Sigmoid colon (tissue), 7 donors: Measurements from ENCODE around the gene UCN2. TPM values are rescaled to one million over a fixed set of nuclear protein-coding genes. Genes with fewer than 3 reads are reported as not detected.

ENCODE experiments used
- DNase-seq: peaks from one replicate; pipeline ENCODE4 v3.0.0-alpha.2; 2019
- H3K27ac ChIP-seq, 4 donors: fragments of 200-600 bp; sonication (generic); one replicate each; pipeline ENCODE4 v1.5.1; 2016 to 2019; ENCODE audit warnings: mild to moderate bottlenecking in 1 of 4
- H3K27me3 ChIP-seq, 3 donors: fragments of 200-600 bp; sonication (generic); one replicate each; pipeline ENCODE4 v1.5.1; 2019; ENCODE audit warnings: mild to moderate bottlenecking in 1 of 3
- H3K36me3 ChIP-seq, 4 donors: fragments of 200-600 bp; sonication (generic); one replicate each; pipeline ENCODE4 v1.5.1; 2016 to 2019
- H3K4me1 ChIP-seq, 4 donors: fragments of 200-600 bp; sonication (generic); one replicate each; pipeline ENCODE4 v1.5.1; 2017 to 2019
- H3K4me3 ChIP-seq, 4 donors: fragments of 200-600 bp; sonication (generic); one replicate each; pipeline ENCODE4 v1.5.1; 2017 to 2019; ENCODE audit warnings: mild to moderate bottlenecking in 2 of 4, moderate library complexity in 1 of 4
- H3K9me3 ChIP-seq, 4 donors: fragments of 200-600 bp in 3 of 4; sonication (generic) in 3 of 4; one replicate each; pipeline versions ENCODE4 v1.5.1 to v1.6.1; 2013 to 2019
- CTCF ChIP-seq, 4 experiments: fragments of 450-650 bp in 3 of 4; fragments of 200-600 bp in 1 of 4; IDR thresholded peaks; one replicate each; pipeline ENCODE4 v1.5.1; 2016 to 2019; ENCODE audit warnings: antibody characterized with exemption in 4 of 4, mild to moderate bottlenecking in 3 of 4, moderate library complexity in 2 of 4
- EP300 ChIP-seq, 4 donors: sonication (generic); formaldehyde crosslinking; IDR thresholded peaks; one replicate each; pipeline ENCODE4 v1.6.1; 2017; ENCODE audit warnings: antibody characterized with exemption in 4 of 4
- POLR2A ChIP-seq, 2 donors: fragments of 450-650 bp; IDR thresholded peaks; one replicate each; pipeline ENCODE4 v1.6.1; 2016; ENCODE audit warnings: antibody characterized with exemption in 2 of 2, mild to moderate bottlenecking in 2 of 2, moderate library complexity in 2 of 2
- POLR2AphosphoS5 ChIP-seq, 4 donors: sonication (generic); formaldehyde crosslinking; IDR thresholded peaks; one replicate each; pipeline ENCODE4 v1.6.1; 2017; ENCODE audit warnings: antibody characterized with exemption in 4 of 4
- WGBS, 2 donors: extraction: QIAGEN DNeasy Blood & Tissue Kit; methylation state at CpG; one replicate each; pipeline ENCODE4 v1.1.7; 2013; 5-methylcytosine and 5-hydroxymethylcytosine counted together
- intact Hi-C: fragments of 100-400 bp; cut with DNase I; formaldehyde crosslinking; loops from one replicate; pipeline ENCODE4 v1.15.1; 2023
- polyA plus RNA-seq, 3 donors: library from polyadenylated mRNA; stranded (reverse); fragments of 200-250 nt; gene quantifications; one replicate each; pipeline ENCODE4 v1.2.3, GENCODE V29; 2013
- total RNA-seq, 4 donors: library from RNA; depleted of rRNA; stranded (reverse); fragments of >200 nt; gene quantifications; one replicate each; pipeline ENCODE4 v1.1.0, GENCODE V29; 2016
- donor health status: healthy with polysubstance abuse.
- donor health status: Bipolar disorder and iron deficiency.
- donor health status: healthy.

The UCN2 gene
- total and polyA plus RNA-seq, 7 donors: 0.10 TPM; not detected in 6

DNA sequence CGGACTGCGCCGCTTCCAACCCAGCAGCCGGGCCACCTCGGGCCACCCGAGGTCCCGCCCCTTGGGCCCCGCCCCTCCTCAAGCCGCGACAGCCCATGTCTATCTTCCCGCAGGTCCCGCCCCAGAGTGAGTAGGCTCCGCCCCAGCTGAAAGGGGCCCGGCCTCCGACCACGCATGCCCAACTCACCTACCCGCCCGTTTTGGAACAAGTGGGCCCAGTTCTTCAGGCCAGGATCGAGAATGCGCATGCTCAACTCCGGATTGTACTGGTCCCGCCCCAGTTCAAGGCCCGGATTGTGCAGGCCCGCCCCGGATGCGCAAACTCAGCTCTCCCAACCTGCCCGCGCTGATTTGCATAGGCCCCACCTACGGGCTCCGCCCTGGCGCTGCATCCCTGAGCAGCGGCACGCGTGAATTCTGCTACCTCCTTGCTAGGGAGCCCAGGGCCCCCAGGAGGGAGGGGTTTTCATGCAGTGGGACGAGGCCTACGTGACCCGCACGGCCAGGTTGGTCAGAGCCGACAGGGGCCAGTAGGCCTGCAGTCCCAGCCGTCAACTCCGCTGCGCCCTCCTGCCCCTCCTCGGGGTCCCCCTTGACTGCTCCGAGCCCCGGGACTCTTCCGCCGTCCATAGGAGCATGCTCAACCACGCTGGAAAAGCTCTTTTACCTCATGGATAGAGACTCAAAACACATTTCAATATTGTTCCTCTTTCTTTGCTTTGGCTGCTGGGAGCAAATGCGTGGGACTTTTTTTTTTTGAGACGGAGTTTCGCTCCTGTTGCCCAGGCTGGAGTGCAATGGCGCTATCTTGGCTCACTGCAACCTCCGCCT, 6.6 kb downstream of the UCN2 start, which contains the start of gene PFKFB4:
TSS of gene PFKFB4 (minus strand) at position 8 of the 831 bp plus-strand sequence. CDS start 26 bp downstream, outside the sequence.
- no peaks in the 10 kb centered on the region for H3K36me3 ChIP-seq
- TF ChIP-seq POLR2AphosphoS5 (IDR thresholded peaks at IDR 0.05): peak in 3 of 4 donors; percentile 41 to 62 (median 56)
- peak in 1 of 4 experiments; percentile 13 for TF ChIP-seq CTCF (IDR thresholded peaks at IDR 0.05)
- no peak for TF ChIP-seq POLR2A (IDR thresholded peaks at IDR 0.05)
- peak within 1 kb of the TSS; percentile 39 to 61 (median 58) for H3K4me3 ChIP-seq
- DNase-seq: peak; percentile 100
- H3K4me1 ChIP-seq: peaks cover 0 to 52% (median 42%) of the 10 kb centered on the region in 4 donors
- H3K27ac ChIP-seq: peak within 1 kb of the TSS; percentile 72 to 83 (median 74)
- no peaks in the 10 kb centered on the region for H3K9me3 ChIP-seq
- intact Hi-C loops: loop anchor here (5.0 kb wide), 2 partner anchors 110 to 155 kb away; partner anchors contain the start of gene ATRIP
- WGBS, 2 donors: 1% methylated on average over 53 of the region's 53 CpGs
- no peaks in the 10 kb centered on the region for H3K27me3 ChIP-seq

DNA sequence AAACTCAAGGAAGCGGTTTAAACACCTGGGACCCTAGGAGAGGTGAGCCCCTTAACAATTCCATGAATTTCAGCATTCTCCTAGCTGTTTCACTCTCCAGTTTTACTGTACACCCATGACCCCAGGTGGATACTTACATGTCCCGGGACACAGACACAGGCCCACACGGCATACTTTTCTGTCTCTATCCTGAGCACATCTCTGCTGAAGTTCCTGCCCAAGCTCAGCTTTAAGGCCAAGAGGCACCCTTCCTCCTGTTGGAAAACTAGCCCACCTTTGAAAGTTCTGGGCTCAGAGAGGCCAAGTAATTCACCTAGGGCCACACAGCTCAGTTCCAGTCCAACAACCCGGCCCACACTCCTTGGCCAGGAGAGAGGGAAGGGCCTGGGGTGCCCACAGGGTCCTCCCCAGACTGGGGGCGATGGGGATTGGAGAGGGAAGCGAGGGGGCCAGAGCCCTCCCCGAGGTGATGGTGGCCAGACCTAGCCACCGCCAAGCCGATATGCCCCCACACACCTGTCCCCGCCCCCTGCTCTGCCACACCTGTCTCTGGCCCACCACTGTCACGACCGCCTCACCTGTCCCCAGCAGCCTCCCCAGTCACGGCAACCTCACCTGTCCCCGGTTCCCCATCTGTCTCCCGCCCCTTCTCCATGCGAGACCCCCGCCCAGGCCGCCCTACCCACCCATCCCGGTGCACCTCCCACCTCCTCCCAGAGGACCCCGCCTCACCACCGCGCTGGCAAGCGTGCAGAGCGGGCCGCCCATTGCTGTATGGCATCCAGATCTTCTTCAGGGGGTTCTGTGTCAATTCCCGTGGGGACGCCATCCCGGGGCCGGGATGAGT, 7.4 kb downstream of the UCN2 start:
- Histone ChIP-seq H3K4me3 (peak overlapping the region; percentile 39 to 61 (median 58)), H3K36me3 (no peaks in the 10 kb centered on the region), H3K4me1 (peaks cover 0 to 46% (median 38%) of the 10 kb centered on the region in 4 donors), H3K9me3 (no peaks in the 10 kb centered on the region), H3K27ac (peak overlapping the region; percentile 72 to 83 (median 74)), H3K27me3 (no peaks in the 10 kb centered on the region)
- DNase-seq: no peak
- no peak for TF ChIP-seq CTCF (IDR thresholded peaks at IDR 0.05)
- TF ChIP-seq POLR2A (IDR thresholded peaks at IDR 0.05): no peak
- TF ChIP-seq POLR2AphosphoS5 (IDR thresholded peaks at IDR 0.05): no peak
- TF ChIP-seq EP300 (IDR thresholded peaks at IDR 0.05): no peak
- 18 to 20% methylated on average over 29 of the region's 29 CpGs for WGBS, 2 donors
- intact Hi-C loops: loop anchor here (5.0 kb wide), 2 partner anchors 109 to 154 kb away; partner anchors contain the start of gene ATRIP

- H3K4me3 ChIP-seq: no peak overlapping the region
- no peak for DNase-seq
- H3K27ac ChIP-seq: no peak overlapping the region
- H3K27me3 ChIP-seq: no peaks in the 10 kb centered on the region
- no peaks in the 10 kb centered on the region for H3K36me3 ChIP-seq
- H3K4me1 ChIP-seq: peaks cover 0 to 39% (median 30%) of the 10 kb centered on the region in 4 donors
- 62 to 77% methylated on average over 10 of the region's 10 CpGs for WGBS, 2 donors
- intact Hi-C loops: loop anchor here (5.0 kb wide), 2 partner anchors 108 to 153 kb away; partner anchors contain the start of gene ATRIP
- no peaks in the 10 kb centered on the region for H3K9me3 ChIP-seq
- TF ChIP-seq POLR2A (IDR thresholded peaks at IDR 0.05) (no peak), EP300 (IDR thresholded peaks at IDR 0.05) (no peak), POLR2AphosphoS5 (IDR thresholded peaks at IDR 0.05) (no peak), CTCF (IDR thresholded peaks at IDR 0.05) (no peak)
Measured at GRCh38 chr3:48555231-48555948, 8.2 kb downstream of the UCN2 start.
